Testis (tissue), 3 donors: ENCODE results near the gene CDK6. TPM values are rescaled to one million over a fixed set of nuclear protein-coding genes. Genes with fewer than 3 reads are reported as not detected.

Experiments
- DNase-seq: peaks from one replicate; pipeline ENCODE4 v3.0.0-alpha.2; 2019
- H3K27ac ChIP-seq, 2 donors: fragments of 200-600 bp; sonication (generic); one replicate each; pipeline ENCODE4 v1.5.1; 2019
- H3K27me3 ChIP-seq: fragments of 200-600 bp; sonication (generic); one replicate; pipeline ENCODE4 v1.5.1; 2019
- H3K36me3 ChIP-seq: fragments of 200-600 bp; sonication (generic); one replicate; pipeline ENCODE4 v1.5.1; 2017; ENCODE audit warnings: low read depth; ENCODE audit errors: missing control alignments
- H3K4me1 ChIP-seq: fragments of 200-600 bp; sonication (generic); one replicate; pipeline ENCODE4 v1.5.1; 2019
- H3K4me3 ChIP-seq, 2 donors: fragments of 200-600 bp; sonication (generic); one replicate each; pipeline ENCODE4 v1.5.1; 2017 to 2019
- H3K9me3 ChIP-seq: fragments of 200-600 bp; sonication (generic); one replicate; pipeline ENCODE4 v1.5.1; 2017
- CTCF ChIP-seq, 3 experiments: fragments of 450-650 bp in 2 of 3; fragments of 200-600 bp in 1 of 3; sonication (generic) in 1 of 3; IDR thresholded peaks; one replicate each; pipeline ENCODE4 v1.5.1; 2016 to 2019; ENCODE audit warnings: antibody characterized with exemption in 3 of 3, mild to moderate bottlenecking in 2 of 3, moderate library complexity in 1 of 3
- POLR2A ChIP-seq: fragments of 450-650 bp; IDR thresholded peaks from one replicate; pipeline ENCODE4 v1.6.1; 2017; ENCODE audit warnings: antibody characterized with exemption, mild to moderate bottlenecking, moderate library complexity
- WGBS, 2 donors: methylation state at CpG; one replicate each; pipeline ENCODE4 v1.1.5; 2018; 5-methylcytosine and 5-hydroxymethylcytosine counted together
- intact Hi-C: fragments of 100-400 bp; cut with DNase I; formaldehyde crosslinking; loops from one replicate; pipeline ENCODE4 v1.15.1; 2023; ENCODE audit warnings: low total_unique reads
- polyA plus RNA-seq: library from polyadenylated mRNA; stranded (reverse); fragments of 350-450 nt; fragmentation: Illumina TruSeq; extraction: RNeasy Lipid Tissue Mini Kit (QIAGEN cat#74804); gene quantifications from one replicate; pipeline ENCODE4 v1.2.3, GENCODE V29; 2014; ENCODE audit warnings: low read depth, low replicate concordance; ENCODE audit not compliant: insufficient read depth
- total RNA-seq, 2 donors: library from RNA; depleted of rRNA; stranded (reverse); fragments of >200 nt; gene quantifications; one replicate each; pipeline ENCODE4 v1.2.3, GENCODE V29; 2016

The CDK6 gene
- total and polyA plus RNA-seq, 3 donors from 2014 or later, result 21.1 to 31.6 (median 22.8) TPM

- Histone ChIP-seq H3K27ac (no peak overlapping the region), H3K36me3 (no peaks in the 10 kb centered on the region), H3K27me3 (no peaks in the 10 kb centered on the region), H3K4me1 (no peaks in the 10 kb centered on the region), H3K9me3 (no peaks in the 10 kb centered on the region), H3K4me3 (no peak overlapping the region)
- no peak for DNase-seq
- intact Hi-C loops, result no loop called here
- TF ChIP-seq CTCF (IDR thresholded peaks at IDR 0.05), result no peak
- no peak for TF ChIP-seq POLR2A
- 90 to 94% methylated on average over 1 of the region's 1 CpG for WGBS, 2 donors
These were observed 179.0 kb downstream of the CDK6 start for GRCh38 chr7:92657391-92657790.

- Histone ChIP-seq H3K4me1 (no peaks in the 10 kb centered on the region), H3K27ac (no peak overlapping the region), H3K36me3 (no peaks in the 10 kb centered on the region), H3K4me3 (no peak overlapping the region), H3K9me3 (no peaks in the 10 kb centered on the region), H3K27me3 (no peaks in the 10 kb centered on the region)
- DNase-seq, result no peak
- intact Hi-C loops, result no loop called here
- TF ChIP-seq POLR2A, result no peak
- no peak for TF ChIP-seq CTCF (IDR thresholded peaks at IDR 0.05)
- WGBS, 2 donors, result 93 to 96% methylated on average over 4 of the region's 4 CpGs
These were observed 180.3 kb downstream of the CDK6 start for GRCh38 chr7:92656121-92656520.

- TF ChIP-seq CTCF (IDR thresholded peaks at IDR 0.05) (no peak), POLR2A (no peak)
- no peaks in the 10 kb centered on the region for H3K9me3 ChIP-seq
- no peak for DNase-seq
- no peaks in the 10 kb centered on the region for H3K4me1 ChIP-seq
- intact Hi-C loops, result no loop called here
- no peak overlapping the region for H3K27ac ChIP-seq
- no peaks in the 10 kb centered on the region for H3K27me3 ChIP-seq
- no peak overlapping the region for H3K4me3 ChIP-seq
- no peaks in the 10 kb centered on the region for H3K36me3 ChIP-seq
- WGBS, 2 donors, result 76 to 78% methylated on average over 1 of the region's 1 CpG
These were observed 181.0 kb downstream of the CDK6 start for GRCh38 chr7:92655346-92655884.

- WGBS, 2 donors, result 78 to 84% methylated on average over 4 of the region's 4 CpGs
- intact Hi-C loops, result no loop called here
These were observed 183.2 kb downstream of the CDK6 start for GRCh38 chr7:92653136-92653535.

More at GRCh38 chr7:92653136-92653535, 183.2 kb downstream of the CDK6 start:
- Histone ChIP-seq H3K9me3 (no peaks in the 10 kb centered on the region), H3K36me3 (no peaks in the 10 kb centered on the region), H3K4me3 (no peak overlapping the region), H3K27me3 (no peaks in the 10 kb centered on the region), H3K27ac (no peak overlapping the region), H3K4me1 (no peaks in the 10 kb centered on the region)
- DNase-seq, result no peak
- TF ChIP-seq CTCF (IDR thresholded peaks at IDR 0.05) (no peak), POLR2A (no peak)
